HepG2 (cell line): ENCODE measurements around the gene MRPL20. TPM values are rescaled to one million over a fixed set of nuclear protein-coding genes. Genes with fewer than 3 reads are reported as not detected.
A peak's percentile ranks its signal among the peaks of the same experiment; 100 is the strongest.

Experiments used
- ARID2 ChIP-seq: sonication (generic); formaldehyde crosslinking; IDR thresholded peaks from 2 replicates; pipeline ENCODE4 v1.8.1; 2022; ENCODE audit warnings: mild to moderate bottlenecking, missing genetic modification reagents, borderline replicate concordance
- MXD4 ChIP-seq: IDR thresholded peaks from 2 replicates; pipeline ENCODE4 v1.6.1; 2016; ENCODE audit warnings: mild to moderate bottlenecking, missing biosample characterization, missing genetic modification reagents
- MZF1 ChIP-seq: sonication (generic); formaldehyde crosslinking; IDR thresholded peaks from 2 replicates; pipeline ENCODE4 v1.8.1; 2023; ENCODE audit warnings: mild to moderate bottlenecking, missing genetic modification reagents, borderline replicate concordance
- NR3C1 ChIP-seq: sonication (generic); formaldehyde crosslinking; IDR thresholded peaks from 2 replicates; pipeline ENCODE4 v1.4.0; 2020; ENCODE audit warnings: missing genetic modification reagents
- SKI ChIP-seq: fragments of 450-650 bp; IDR thresholded peaks from one replicate; pipeline ENCODE4 v1.6.1; 2018; ENCODE audit warnings: mild to moderate bottlenecking; ENCODE audit not compliant: partially characterized antibody
- SNAPC2 ChIP-seq: sonication (generic); formaldehyde crosslinking; IDR thresholded peaks from 2 replicates; pipeline ENCODE4 v1.8.1; 2022; ENCODE audit warnings: mild to moderate bottlenecking, missing genetic modification reagents
- TSC22D2 ChIP-seq: sonication (generic); formaldehyde crosslinking; IDR thresholded peaks from 2 replicates; pipeline ENCODE4 v1.5.1; 2020; ENCODE audit warnings: missing genetic modification reagents, mild to moderate bottlenecking, borderline replicate concordance
- ZFP90 ChIP-seq: sonication (generic); formaldehyde crosslinking; IDR thresholded peaks from 2 replicates; pipeline ENCODE4 v1.8.0; 2022; ENCODE audit warnings: missing genetic modification reagents, mild to moderate bottlenecking, inconsistent platforms, borderline replicate concordance
- ZNF10 ChIP-seq: sonication (generic); formaldehyde crosslinking; IDR thresholded peaks from 2 replicates; pipeline ENCODE4 v1.4.0; 2020; ENCODE audit warnings: mild to moderate bottlenecking, low read depth, missing genetic modification reagents, borderline replicate concordance
- ZNF350 ChIP-seq: sonication (generic); formaldehyde crosslinking; IDR thresholded peaks from 2 replicates; pipeline ENCODE4 v1.4.0; 2020; ENCODE audit warnings: mild to moderate bottlenecking, low read depth, missing genetic modification reagents, borderline replicate concordance
- ZNF570 ChIP-seq: sonication (generic); formaldehyde crosslinking; IDR thresholded peaks from 2 replicates; pipeline ENCODE4 v1.4.0; 2020; ENCODE audit warnings: mild to moderate bottlenecking, missing genetic modification reagents, borderline replicate concordance
- ZNF766 ChIP-seq: sonication (generic); formaldehyde crosslinking; IDR thresholded peaks from 2 replicates; pipeline ENCODE4 v1.5.0; 2020; ENCODE audit warnings: missing genetic modification reagents, borderline replicate concordance
- ZNF772 ChIP-seq: sonication (generic); formaldehyde crosslinking; IDR thresholded peaks from 2 replicates; pipeline ENCODE4 v1.5.0; 2020; ENCODE audit warnings: mild to moderate bottlenecking, missing genetic modification reagents
- polyA plus RNA-seq, 8 experiments: library from polyadenylated mRNA; depleted of rRNA in 3 of 8; stranded (reverse) in 7 of 8; unstranded in 1 of 8; fragments of >200 nt; fragmentation: Illumina TruSeq in 4 of 8; extraction: Trizol in 4 of 8; gene quantifications; 2 replicates each; pipeline versions ENCODE4 v1.2.1 to v1.2.3, GENCODE V29; 2011 to 2016; ENCODE audit warnings: low read depth in 4 of 8, missing spikeins in 1 of 8, mixed read lengths in 1 of 8; ENCODE audit not compliant: insufficient read depth in 1 of 8
- total RNA-seq, 5 experiments: library from RNA; depleted of rRNA; stranded (reverse); fragments of >200 nt; fragmentation: Illumina TruSeq; extraction: Trizol; gene quantifications; 2 replicates each; pipeline ENCODE4 v1.2.3, GENCODE V29; 2016; ENCODE audit warnings: low read depth in 1 of 5
- TF ChIP-seq, protein P1 (sequence below): sonication (generic); formaldehyde crosslinking; IDR thresholded peaks from 2 replicates; pipeline ENCODE4 v1.5.0; 2020; ENCODE audit warnings: mild to moderate bottlenecking, missing genetic modification reagents
- TF ChIP-seq, protein P2 (sequence below): conservative IDR thresholded peaks from 2 replicates; pipeline ENCODE4 v1.6.1; 2018; ENCODE audit warnings: missing genetic modification reagents
- TF ChIP-seq, protein P3 (sequence below): sonication (generic); formaldehyde crosslinking; IDR thresholded peaks from 2 replicates; pipeline ENCODE4 v1.5.1; 2020; ENCODE audit warnings: mild to moderate bottlenecking, missing genetic modification reagents, moderate library complexity
- TF ChIP-seq, protein P4 (sequence below), 2 experiments: fragments of 450-650 bp in 1 of 2; sonication (generic) in 1 of 2; formaldehyde crosslinking in 1 of 2; IDR thresholded peaks; 2 replicates each; pipeline versions ENCODE4 v1.6.1 to v1.8.0; 2016 to 2022; ENCODE audit warnings: antibody characterized with exemption in 1 of 2, mild to moderate bottlenecking in 1 of 2, missing genetic modification reagents in 1 of 2

MRPL20 gene
- total and polyA plus RNA-seq, 2 of the 13 experiments (the other 11 are each of a cell fraction or from before 2014, with no cell fraction given), result 59.2 to 127 TPM

DNA sequence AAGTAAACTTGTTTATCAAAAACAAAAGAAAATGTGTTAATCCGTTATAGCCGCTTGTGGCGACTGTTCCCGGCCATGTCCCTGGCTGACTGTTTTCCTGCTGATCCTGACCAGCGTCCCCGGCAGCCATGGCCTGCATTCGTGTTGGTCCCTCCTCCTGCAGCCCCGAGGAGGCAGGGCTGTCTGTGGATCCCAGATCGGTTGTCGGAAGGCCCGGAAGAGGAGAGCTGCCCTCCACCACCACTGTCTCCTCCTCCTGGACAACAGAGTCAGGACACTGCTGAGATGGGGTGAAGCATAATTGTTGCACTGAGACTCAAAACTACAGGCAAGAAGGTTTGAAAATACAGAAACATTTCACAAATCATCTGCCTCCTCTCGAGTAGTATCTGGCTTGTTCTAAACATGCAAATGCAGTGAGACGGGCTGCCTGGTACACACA lies 45.1 kb downstream of the MRPL20 start (continued):
- TF ChIP-seq, protein P1, sequence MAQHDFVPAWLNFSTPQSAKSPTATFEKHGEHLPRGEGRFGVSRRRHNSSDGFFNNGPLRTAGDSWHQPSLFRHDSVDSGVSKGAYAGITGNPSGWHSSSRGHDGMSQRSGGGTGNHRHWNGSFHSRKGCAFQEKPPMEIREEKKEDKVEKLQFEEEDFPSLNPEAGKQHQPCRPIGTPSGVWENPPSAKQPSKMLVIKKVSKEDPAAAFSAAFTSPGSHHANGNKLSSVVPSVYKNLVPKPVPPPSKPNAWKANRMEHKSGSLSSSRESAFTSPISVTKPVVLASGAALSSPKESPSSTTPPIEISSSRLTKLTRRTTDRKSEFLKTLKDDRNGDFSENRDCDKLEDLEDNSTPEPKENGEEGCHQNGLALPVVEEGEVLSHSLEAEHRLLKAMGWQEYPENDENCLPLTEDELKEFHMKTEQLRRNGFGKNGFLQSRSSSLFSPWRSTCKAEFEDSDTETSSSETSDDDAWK (CRISPR knock-in tag), result no peak
- TF ChIP-seq, protein P2, sequence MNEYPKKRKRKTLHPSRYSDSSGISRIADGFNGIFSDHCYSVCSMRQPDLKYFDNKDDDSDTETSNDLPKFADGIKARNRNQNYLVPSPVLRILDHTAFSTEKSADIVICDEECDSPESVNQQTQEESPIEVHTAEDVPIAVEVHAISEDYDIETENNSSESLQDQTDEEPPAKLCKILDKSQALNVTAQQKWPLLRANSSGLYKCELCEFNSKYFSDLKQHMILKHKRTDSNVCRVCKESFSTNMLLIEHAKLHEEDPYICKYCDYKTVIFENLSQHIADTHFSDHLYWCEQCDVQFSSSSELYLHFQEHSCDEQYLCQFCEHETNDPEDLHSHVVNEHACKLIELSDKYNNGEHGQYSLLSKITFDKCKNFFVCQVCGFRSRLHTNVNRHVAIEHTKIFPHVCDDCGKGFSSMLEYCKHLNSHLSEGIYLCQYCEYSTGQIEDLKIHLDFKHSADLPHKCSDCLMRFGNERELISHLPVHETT, result no peak
- TF ChIP-seq, protein P3, sequence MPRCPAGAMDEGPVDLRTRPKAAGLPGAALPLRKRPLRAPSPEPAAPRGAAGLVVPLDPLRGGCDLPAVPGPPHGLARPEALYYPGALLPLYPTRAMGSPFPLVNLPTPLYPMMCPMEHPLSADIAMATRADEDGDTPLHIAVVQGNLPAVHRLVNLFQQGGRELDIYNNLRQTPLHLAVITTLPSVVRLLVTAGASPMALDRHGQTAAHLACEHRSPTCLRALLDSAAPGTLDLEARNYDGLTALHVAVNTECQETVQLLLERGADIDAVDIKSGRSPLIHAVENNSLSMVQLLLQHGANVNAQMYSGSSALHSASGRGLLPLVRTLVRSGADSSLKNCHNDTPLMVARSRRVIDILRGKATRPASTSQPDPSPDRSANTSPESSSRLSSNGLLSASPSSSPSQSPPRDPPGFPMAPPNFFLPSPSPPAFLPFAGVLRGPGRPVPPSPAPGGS (CRISPR knock-in tag), result no peak
- no peak for TF ChIP-seq TSC22D2 (CRISPR knock-in tag)
- TF ChIP-seq MZF1 (CRISPR knock-in tag), result no peak
- no peak for TF ChIP-seq ZNF766 (CRISPR knock-in tag)
- no peak for TF ChIP-seq NR3C1 (CRISPR knock-in tag)
- no peak for TF ChIP-seq ZNF350 (CRISPR knock-in tag)
- TF ChIP-seq ZNF570 (CRISPR knock-in tag), result no peak
- peak; percentile 51; the same call in 1 of the 2 replicates for TF ChIP-seq ZNF772 (CRISPR knock-in tag)
- TF ChIP-seq, protein P4, sequence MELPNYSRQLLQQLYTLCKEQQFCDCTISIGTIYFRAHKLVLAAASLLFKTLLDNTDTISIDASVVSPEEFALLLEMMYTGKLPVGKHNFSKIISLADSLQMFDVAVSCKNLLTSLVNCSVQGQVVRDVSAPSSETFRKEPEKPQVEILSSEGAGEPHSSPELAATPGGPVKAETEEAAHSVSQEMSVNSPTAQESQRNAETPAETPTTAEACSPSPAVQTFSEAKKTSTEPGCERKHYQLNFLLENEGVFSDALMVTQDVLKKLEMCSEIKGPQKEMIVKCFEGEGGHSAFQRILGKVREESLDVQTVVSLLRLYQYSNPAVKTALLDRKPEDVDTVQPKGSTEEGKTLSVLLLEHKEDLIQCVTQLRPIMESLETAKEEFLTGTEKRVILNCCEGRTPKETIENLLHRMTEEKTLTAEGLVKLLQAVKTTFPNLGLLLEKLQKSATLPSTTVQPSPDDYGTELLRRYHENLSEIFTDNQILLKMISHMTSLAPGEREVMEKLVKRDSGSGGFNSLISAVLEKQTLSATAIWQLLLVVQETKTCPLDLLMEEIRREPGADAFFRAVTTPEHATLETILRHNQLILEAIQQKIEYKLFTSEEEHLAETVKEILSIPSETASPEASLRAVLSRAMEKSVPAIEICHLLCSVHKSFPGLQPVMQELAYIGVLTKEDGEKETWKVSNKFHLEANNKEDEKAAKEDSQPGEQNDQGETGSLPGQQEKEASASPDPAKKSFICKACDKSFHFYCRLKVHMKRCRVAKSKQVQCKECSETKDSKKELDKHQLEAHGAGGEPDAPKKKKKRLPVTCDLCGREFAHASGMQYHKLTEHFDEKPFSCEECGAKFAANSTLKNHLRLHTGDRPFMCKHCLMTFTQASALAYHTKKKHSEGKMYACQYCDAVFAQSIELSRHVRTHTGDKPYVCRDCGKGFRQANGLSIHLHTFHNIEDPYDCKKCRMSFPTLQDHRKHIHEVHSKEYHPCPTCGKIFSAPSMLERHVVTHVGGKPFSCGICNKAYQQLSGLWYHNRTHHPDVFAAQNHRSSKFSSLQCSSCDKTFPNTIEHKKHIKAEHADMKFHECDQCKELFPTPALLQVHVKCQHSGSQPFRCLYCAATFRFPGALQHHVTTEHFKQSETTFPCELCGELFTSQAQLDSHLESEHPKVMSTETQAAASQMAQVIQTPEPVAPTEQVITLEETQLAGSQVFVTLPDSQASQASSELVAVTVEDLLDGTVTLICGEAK (IDR thresholded peaks at IDR 0.05), result no peak
- TF ChIP-seq, protein P4 (CRISPR knock-in tag; IDR thresholded peaks at IDR 0.05), result no peak
- no peak for TF ChIP-seq SNAPC2 (CRISPR knock-in tag)
- TF ChIP-seq SKI, result peak; percentile 47
- TF ChIP-seq ZFP90, result no peak
- TF ChIP-seq ZNF10, result no peak
- TF ChIP-seq ARID2 (CRISPR knock-in tag), result no peak
- no peak for TF ChIP-seq MXD4 (CRISPR knock-in tag)
